Ureter (tissue), 1 donor: Measurements from ENCODE around the gene MMP24OS. TPM values are rescaled to one million over a fixed set of nuclear protein-coding genes. Genes with fewer than 3 reads are reported as not detected.

Source experiments
- DNase-seq: peaks from one replicate; pipeline ENCODE4 v3.0.0-alpha.2; 2020; ENCODE audit warnings: low spot score
- total RNA-seq: library from RNA; stranded (reverse); gene quantifications from one replicate; pipeline ENCODE4 v1.2.4, GENCODE V29; 2023
- donor health status: DM: yes; HTN: yes; CAD: no.

The MMP24OS gene
- total RNA-seq, 1 donor from 2014 or later = 103 TPM

GRCh38 chr20:35306931-35307517, 29.1 kb upstream of the MMP24OS start:
- no peak for DNase-seq

- no peak for DNase-seq
These were observed 28.0 kb upstream of the MMP24OS start for GRCh38 chr20:35305682-35306556.

GRCh38 chr20:35304956-35305355, 27.0 kb upstream of the MMP24OS start:
- no peak for DNase-seq

GRCh38 chr20:35303735-35304491, 26.0 kb upstream of the MMP24OS start:
- DNase-seq = peak; percentile 91

- DNase-seq = no peak
These were observed 25.4 kb upstream of the MMP24OS start for GRCh38 chr20:35303382-35303734.

GRCh38 chr20:35302421-35303335, 24.8 kb upstream of the MMP24OS start:
- DNase-seq = no peak

GRCh38 chr20:35301426-35301825, 23.5 kb upstream of the MMP24OS start:
- DNase-seq = no peak

- no peak for DNase-seq
These were observed 22.7 kb upstream of the MMP24OS start for GRCh38 chr20:35300469-35301262.

GRCh38 chr20:35299780-35300179, 21.9 kb upstream of the MMP24OS start:
- no peak for DNase-seq

GRCh38 chr20:35298264-35298663, 20.3 kb upstream of the MMP24OS start:
- no peak for DNase-seq

GRCh38 chr20:35297740-35298139, 19.8 kb upstream of the MMP24OS start:
- no peak for DNase-seq

- no peak for DNase-seq
These were observed 19.2 kb upstream of the MMP24OS start for GRCh38 chr20:35297155-35297554.

GRCh38 chr20:35296101-35296554, 18.2 kb upstream of the MMP24OS start:
- no peak for DNase-seq

GRCh38 chr20:35295674-35296073, 17.8 kb upstream of the MMP24OS start:
- no peak for DNase-seq

GRCh38 chr20:35295058-35295457, 17.1 kb upstream of the MMP24OS start:
- no peak for DNase-seq

GRCh38 chr20:35294293-35294685, 16.4 kb upstream of the MMP24OS start:
- DNase-seq = no peak

- no peak for DNase-seq
These were observed 15.7 kb upstream of the MMP24OS start for GRCh38 chr20:35293303-35294292.

GRCh38 chr20:35292504-35293285, 14.8 kb upstream of the MMP24OS start:
- DNase-seq = no peak
